ENCODE results near the gene NLRP13. TPM values are rescaled to one million over a fixed set of nuclear protein-coding genes. Genes with fewer than 3 reads are reported as not detected.

Gene NLRP13
- total and polyA plus RNA-seq, 9 of the 15 experiments (the other 6 are each of a cell fraction or from before 2014, with no cell fraction given) = not detected

- no peak for TF ChIP-seq MYBL2 (IDR thresholded peaks at IDR 0.05; ENCODE audit: low read depth)
- no peak for TF ChIP-seq MYBL2 (CRISPR knock-in tag; IDR thresholded peaks at IDR 0.05; ENCODE audit: borderline replicate concordance)
- TF ChIP-seq KAT7 (CRISPR knock-in tag; IDR thresholded peaks at IDR 0.05; ENCODE audit: borderline replicate concordance) = no peak
- no peak for TF ChIP-seq SPI1 (IDR thresholded peaks at IDR 0.05; ENCODE audit: borderline replicate concordance, low read depth, low read length)
- no peak for TF ChIP-seq TGIF2 (CRISPR knock-in tag; IDR thresholded peaks at IDR 0.05)
- no peak for TF ChIP-seq YBX1 (IDR thresholded peaks at IDR 0.05)
Observed at GRCh38 chr19:55927991-55928390, 4.1 kb downstream of the NLRP13 start (continued).

GRCh38 chr19:55923556-55923955 lies 8.6 kb downstream of the NLRP13 start:
- Histone ChIP-seq H3K9me1 (ENCODE audit: control insufficient read depth, insufficient read depth, low read length) (no peaks in the 10 kb centered on the region), H3K79me2 (ENCODE audit: control insufficient read depth, insufficient read depth, low read length) (no peaks in the 10 kb centered on the region), H3K9ac (ENCODE audit: insufficient read depth in 1 of 2, low read depth in 2 of 2, low read length in 2 of 2) (no peak overlapping the region), H3K4me2 (ENCODE audit: insufficient read depth, low read length) (no peak overlapping the region), H4K20me1 (replicated peaks; ENCODE audit: control insufficient read depth, insufficient read depth, low read length) (no peaks in the 10 kb centered on the region), H3K27me3 (ENCODE audit: control insufficient read depth in 2 of 2, insufficient read depth in 2 of 2, low read length in 2 of 2) (no peaks in the 10 kb centered on the region), H3K4me1 (replicated peaks in 1 of 2; ENCODE audit: control insufficient read depth in 2 of 2, insufficient read depth in 2 of 2, low read length in 2 of 2) (no peaks in the 10 kb centered on the region), H3K27ac (ENCODE audit: extremely low read depth, low read depth, low read length) (no peak overlapping the region), H2AFZ (ENCODE audit: low read depth, low read length) (no peak overlapping the region), H3K9me3 (replicated peaks; ENCODE audit: control insufficient read depth, insufficient read depth, low read depth, low read length) (no peaks in the 10 kb centered on the region), H3K4me3 (no peak overlapping the region), H3K36me3 (ENCODE audit: control insufficient read depth, insufficient read depth, low read length) (no peaks in the 10 kb centered on the region)
- ATAC-seq (no peak), DNase-seq (ENCODE audit: extremely low read depth in 1 of 4, low spot score in 3 of 4) (no peak), FAIRE-seq (no peak)
- 1% methylated on average over 5 of the region's 5 CpGs for WGBS (ENCODE audit: insufficient coverage, low coverage, missing lambda C conversion rate)
- ChIA-PET POLR2A (interaction anchor here (0.5 kb wide), 1 partner anchor 1071 kb away, joined by 3 read pairs; no protein-coding TSS in a partner anchor), CTCF (ENCODE audit: low intra/inter-chr PET ratio) (no interaction called here)
- TF ChIP-seq ZNF551 (CRISPR knock-in tag; IDR thresholded peaks at IDR 0.05) = no peak
- TF ChIP-seq CREBBP (IDR thresholded peaks at IDR 0.05; ENCODE audit: low read depth, low read length) = no peak
- no peak for TF ChIP-seq ETV5 (CRISPR knock-in tag; IDR thresholded peaks at IDR 0.05; ENCODE audit: low read depth)
- TF ChIP-seq HMGN3 (IDR thresholded peaks at IDR 0.05; ENCODE audit: borderline replicate concordance, extremely low read depth, insufficient read length, low read depth, low read length) = no peak
- TF ChIP-seq GTF2E2 (tag; IDR thresholded peaks at IDR 0.05) = no peak
- TF ChIP-seq TAF1 (IDR thresholded peaks at IDR 0.05; ENCODE audit: control insufficient read depth, extremely low read depth, insufficient read depth, low read length, severe bottlenecking) = no peak
- intact Hi-C loops (cut with micrococcal nuclease) (no loop called here), in situ Hi-C loops (cut with MboI) (no loop called here)
- BruUV-seq (replicated peaks) = no TSS peak
